Right lobe of liver (tissue), 4 donors: ENCODE data around the gene HSD17B2.

ENCODE experiments used
- CTCF ChIP-seq, 4 donors: fragments of 200-600 bp in 3 of 4; fragments of 450-650 bp in 1 of 4; IDR thresholded peaks; one replicate each; pipeline versions ENCODE4 v1.5.1 to v1.8.0; 2016 to 2022; ENCODE audit warnings: antibody characterized with exemption in 4 of 4, mild to moderate bottlenecking in 2 of 4
- POLR2A ChIP-seq: fragments of 450-650 bp; IDR thresholded peaks from one replicate; pipeline ENCODE4 v1.6.1; 2017; ENCODE audit warnings: antibody characterized with exemption, mild to moderate bottlenecking
- donor health status: DM: no; HTN: no; CAD: no.
- donor health status: DM: no; HTN: no; CAD: no.
- donor health status: DM: no; HTN: yes; CAD: no.

- TF ChIP-seq CTCF (IDR thresholded peaks at IDR 0.05) (no peak), POLR2A (no peak)
Observed at GRCh38 chr16:82050506-82050905, 15.5 kb downstream of the HSD17B2 start.
